PFSK-1 (cell line): ENCODE data around the gene OAT.

ENCODE experiments used
- FOXP2 ChIP-seq: optimal IDR thresholded peaks from 2 replicates; pipeline ENCODE3; 2011; ENCODE audit warnings: borderline replicate concordance, control low read depth, inconsistent platforms; ENCODE audit not compliant: insufficient read depth; ENCODE audit errors: extremely low read length, extremely low read depth
- POLR2AphosphoS5 ChIP-seq: IDR thresholded peaks from 2 replicates; pipeline ENCODE4 v1.6.1; 2012; ENCODE audit warnings: low read depth, mild to moderate bottlenecking, control low read depth, low read length, moderate library complexity
- SIN3A ChIP-seq: IDR thresholded peaks from 2 replicates; pipeline ENCODE4 v1.6.1; 2012; ENCODE audit warnings: mild to moderate bottlenecking, low read length, moderate library complexity, borderline replicate concordance; ENCODE audit not compliant: insufficient read depth
- TAF1 ChIP-seq: IDR thresholded peaks from 2 replicates; pipeline ENCODE4 v1.6.1; 2012; ENCODE audit warnings: low read length, control low read depth, borderline replicate concordance; ENCODE audit not compliant: insufficient read depth
- TF ChIP-seq, protein P1 (sequence below), 2 experiments: IDR thresholded peaks; 2 replicates each; pipeline versions ENCODE4 v1.6.1 to v1.8.0; 2011 to 2012; ENCODE audit warnings: low read depth in 2 of 2, low read length in 2 of 2, control low read depth in 1 of 2, inconsistent platforms in 1 of 2, mild to moderate bottlenecking in 1 of 2, moderate library complexity in 1 of 2; ENCODE audit not compliant: insufficient read depth in 1 of 2

OAT gene

GRCh38 chr10:124450783-124451057 is 32.0 kb upstream of the OAT start:
- TF ChIP-seq FOXP2, result no peak
- no peak for TF ChIP-seq POLR2AphosphoS5
- TF ChIP-seq, protein P1, sequence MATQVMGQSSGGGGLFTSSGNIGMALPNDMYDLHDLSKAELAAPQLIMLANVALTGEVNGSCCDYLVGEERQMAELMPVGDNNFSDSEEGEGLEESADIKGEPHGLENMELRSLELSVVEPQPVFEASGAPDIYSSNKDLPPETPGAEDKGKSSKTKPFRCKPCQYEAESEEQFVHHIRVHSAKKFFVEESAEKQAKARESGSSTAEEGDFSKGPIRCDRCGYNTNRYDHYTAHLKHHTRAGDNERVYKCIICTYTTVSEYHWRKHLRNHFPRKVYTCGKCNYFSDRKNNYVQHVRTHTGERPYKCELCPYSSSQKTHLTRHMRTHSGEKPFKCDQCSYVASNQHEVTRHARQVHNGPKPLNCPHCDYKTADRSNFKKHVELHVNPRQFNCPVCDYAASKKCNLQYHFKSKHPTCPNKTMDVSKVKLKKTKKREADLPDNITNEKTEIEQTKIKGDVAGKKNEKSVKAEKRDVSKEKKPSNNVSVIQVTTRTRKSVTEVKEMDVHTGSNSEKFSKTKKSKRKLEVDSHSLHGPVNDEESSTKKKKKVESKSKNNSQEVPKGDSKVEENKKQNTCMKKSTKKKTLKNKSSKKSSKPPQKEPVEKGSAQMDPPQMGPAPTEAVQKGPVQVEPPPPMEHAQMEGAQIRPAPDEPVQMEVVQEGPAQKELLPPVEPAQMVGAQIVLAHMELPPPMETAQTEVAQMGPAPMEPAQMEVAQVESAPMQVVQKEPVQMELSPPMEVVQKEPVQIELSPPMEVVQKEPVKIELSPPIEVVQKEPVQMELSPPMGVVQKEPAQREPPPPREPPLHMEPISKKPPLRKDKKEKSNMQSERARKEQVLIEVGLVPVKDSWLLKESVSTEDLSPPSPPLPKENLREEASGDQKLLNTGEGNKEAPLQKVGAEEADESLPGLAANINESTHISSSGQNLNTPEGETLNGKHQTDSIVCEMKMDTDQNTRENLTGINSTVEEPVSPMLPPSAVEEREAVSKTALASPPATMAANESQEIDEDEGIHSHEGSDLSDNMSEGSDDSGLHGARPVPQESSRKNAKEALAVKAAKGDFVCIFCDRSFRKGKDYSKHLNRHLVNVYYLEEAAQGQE (IDR thresholded peaks at IDR 0.05; ENCODE audit: insufficient read depth in 1 of 2, low read depth in 2 of 2, low read length in 2 of 2), result no peak
- no peak for TF ChIP-seq SIN3A
- no peak for TF ChIP-seq TAF1

GRCh38 chr10:124450012-124450782 is 31.5 kb upstream of the OAT start, which contains the start of gene NKX1-2:
Gene NKX1-2 (minus strand): TSS chr10:124450035. CDS start chr10:124449943, 92 bp downstream.
- no peak for TF ChIP-seq SIN3A
- TF ChIP-seq, protein P1 (IDR thresholded peaks at IDR 0.05; ENCODE audit: insufficient read depth in 1 of 2, low read depth in 2 of 2, low read length in 2 of 2), result no peak
- TF ChIP-seq TAF1, result no peak
- TF ChIP-seq FOXP2, result no peak
- no peak for TF ChIP-seq POLR2AphosphoS5

DNA sequence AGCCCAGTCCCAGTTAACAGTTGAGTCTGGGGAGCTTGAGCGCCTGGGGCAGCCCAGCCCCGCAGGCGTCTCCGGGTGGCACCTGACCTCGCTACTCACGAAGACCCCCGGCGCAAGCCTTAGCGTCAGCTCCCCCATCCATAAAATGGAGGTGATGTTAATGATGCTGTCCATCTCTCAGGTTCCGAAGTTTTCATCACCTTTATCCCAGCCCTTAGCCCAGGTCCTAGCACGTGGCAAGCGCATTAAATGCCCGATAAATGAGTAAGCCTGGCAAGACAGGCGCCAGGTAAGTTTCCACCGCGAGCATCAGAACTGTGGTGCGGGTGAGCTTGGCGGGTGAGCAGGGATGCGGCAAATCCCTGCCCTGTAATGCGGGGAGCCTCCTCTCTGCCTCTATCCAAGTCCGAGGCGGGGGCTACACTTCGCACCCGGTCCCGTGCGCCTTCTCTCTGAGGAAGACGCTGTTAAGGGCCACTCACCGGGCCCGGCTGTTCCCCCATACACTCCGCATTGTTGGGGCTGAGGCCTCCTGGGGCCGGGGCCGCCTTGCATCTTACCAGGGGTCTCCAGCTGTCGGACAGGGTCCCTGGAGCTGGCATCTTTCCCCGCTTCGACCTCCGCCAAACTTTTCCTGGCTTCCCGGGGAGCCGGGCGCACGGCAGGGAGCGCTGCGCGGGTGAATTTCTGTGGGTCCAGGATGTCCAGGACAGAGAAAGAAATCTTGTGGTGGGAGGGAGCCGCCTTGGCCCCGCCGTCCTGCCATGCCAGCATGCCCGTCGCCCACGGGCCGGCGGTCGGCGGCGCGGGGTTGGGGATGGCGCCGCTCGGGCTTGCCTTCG is 30.7 kb upstream of the OAT start:
- TF ChIP-seq, protein P1 (IDR thresholded peaks at IDR 0.05; ENCODE audit: insufficient read depth in 1 of 2, low read depth in 2 of 2, low read length in 2 of 2), result no peak
- TF ChIP-seq TAF1 (no peak), SIN3A (no peak), FOXP2 (no peak), POLR2AphosphoS5 (no peak)

GRCh38 chr10:124448696-124449169 is 30.0 kb upstream of the OAT start:
- TF ChIP-seq TAF1 (no peak), FOXP2 (no peak), SIN3A (no peak), POLR2AphosphoS5 (no peak)
- TF ChIP-seq, protein P1 (IDR thresholded peaks at IDR 0.05; ENCODE audit: insufficient read depth in 1 of 2, low read depth in 2 of 2, low read length in 2 of 2), result no peak
